Limb (tissue), 2 donors: ENCODE measurements around the gene MRPL45.

Experiments
- DNase-seq, 2 donors: peaks; one replicate each; pipeline ENCODE4 v3.0.0-alpha.2; 2016; ENCODE audit errors: extremely low spot score in 2 of 2

The MRPL45 gene

DNA sequence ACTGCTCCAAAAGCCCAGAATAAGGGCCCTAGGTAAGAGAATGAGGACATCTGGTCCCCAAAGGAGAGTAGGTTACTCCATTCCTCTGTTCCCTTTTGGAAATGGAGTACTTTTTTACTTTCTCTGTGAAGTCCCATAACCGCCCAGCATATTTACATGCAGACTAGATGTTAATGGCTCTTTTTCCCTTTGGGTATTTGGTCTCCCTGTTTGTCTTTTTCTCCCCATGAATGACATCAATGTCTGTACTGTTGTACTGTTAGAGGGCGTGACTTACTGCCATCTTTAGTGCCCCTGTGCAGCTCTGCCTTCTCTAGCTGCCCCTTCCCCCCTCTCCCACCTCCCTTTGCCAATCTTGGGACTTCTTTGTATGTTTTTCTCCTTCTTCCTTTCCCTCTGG is 27.8 kb downstream of the MRPL45 start:
- DNase-seq = no peak

DNA sequence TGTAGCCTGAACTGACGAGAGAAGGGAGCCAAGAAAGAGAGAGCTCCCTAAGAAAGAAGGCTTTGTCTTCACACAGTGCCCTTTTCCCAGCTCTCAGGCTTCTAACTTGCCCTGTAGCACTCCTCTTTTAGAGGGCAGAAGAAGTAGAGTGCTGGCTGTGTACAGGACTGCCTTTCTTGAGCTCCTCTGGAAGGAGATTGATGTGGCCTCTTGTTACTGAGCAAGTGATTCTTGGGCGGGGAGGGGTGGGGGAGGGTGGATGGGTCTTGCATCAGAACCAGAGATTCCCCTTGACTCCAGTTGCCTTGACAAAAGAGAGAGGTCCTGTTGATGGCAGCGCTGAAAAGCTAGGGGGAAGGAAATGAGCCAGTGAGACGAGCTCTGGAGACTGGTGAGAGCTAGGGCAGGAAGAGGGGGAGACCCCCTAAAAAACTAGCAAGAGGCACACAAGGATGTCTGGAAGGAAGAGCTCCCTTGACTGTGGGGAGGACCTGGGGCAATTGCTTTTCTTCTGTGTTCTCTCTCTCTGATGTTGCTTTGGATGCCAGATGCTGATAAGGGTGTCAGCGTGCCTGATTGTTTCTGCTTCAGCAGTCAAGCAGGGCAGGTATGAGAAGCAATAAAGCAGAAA is 28.4 kb downstream of the MRPL45 start:
- DNase-seq = no peak

DNA sequence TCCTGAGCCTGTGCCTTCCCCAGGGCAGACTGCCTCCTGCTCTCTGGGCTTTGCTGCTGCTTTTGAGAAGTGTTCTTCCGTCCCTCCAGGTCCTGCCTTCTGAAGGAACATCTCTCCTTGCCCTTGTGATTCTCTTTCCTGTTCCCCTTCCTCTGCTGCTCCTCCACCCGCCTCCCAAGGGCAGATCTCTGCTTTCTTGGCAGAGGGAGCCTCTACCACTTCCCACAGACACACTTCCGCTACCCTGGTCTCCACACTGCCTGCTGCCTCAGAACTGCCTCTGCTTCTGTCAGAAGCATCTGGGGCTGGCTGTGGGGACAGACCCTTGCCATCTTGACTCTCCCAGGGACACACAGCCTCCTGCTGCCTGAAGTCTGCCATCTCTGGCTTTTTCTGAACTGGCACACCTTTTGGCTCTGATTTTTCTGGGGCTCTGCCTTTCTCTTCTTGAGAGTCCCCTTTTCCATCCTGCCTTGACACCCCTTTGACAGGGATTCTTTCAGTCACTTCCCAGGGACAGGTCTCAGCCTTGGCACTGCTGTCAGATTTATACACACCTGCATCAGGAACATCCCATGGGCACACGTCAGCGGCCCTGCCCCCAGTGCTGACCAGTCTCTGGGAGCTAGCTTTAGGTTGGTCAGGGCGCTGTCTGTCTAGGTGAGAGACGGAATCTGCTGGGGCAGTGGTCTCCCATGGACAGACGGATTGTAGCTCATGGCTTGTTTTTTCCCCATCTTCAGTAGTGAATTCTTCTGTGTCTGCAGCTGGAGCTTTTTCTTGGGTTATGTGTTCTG is 30.2 kb downstream of the MRPL45 start:
- no peak for DNase-seq

DNA sequence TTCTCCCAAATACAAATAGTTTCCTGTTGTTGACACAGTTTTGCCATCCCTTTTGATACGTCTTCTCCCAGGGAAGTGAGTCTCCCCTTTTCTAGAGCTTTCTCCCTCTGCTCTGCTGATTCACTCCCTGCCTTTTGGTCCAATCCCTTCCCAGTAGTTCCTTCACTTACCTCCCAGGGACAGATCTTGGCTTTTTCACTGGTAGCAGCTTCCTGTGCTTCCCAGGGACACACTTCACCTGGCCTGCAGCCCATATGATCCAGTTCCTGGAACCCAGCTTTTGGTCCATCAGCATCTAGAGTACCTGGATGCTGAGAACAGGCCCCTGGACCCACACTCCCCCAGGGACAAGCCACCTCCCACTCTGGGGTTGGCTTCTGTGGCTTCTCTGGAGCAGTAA is 31.0 kb downstream of the MRPL45 start:
- DNase-seq = no peak

DNA sequence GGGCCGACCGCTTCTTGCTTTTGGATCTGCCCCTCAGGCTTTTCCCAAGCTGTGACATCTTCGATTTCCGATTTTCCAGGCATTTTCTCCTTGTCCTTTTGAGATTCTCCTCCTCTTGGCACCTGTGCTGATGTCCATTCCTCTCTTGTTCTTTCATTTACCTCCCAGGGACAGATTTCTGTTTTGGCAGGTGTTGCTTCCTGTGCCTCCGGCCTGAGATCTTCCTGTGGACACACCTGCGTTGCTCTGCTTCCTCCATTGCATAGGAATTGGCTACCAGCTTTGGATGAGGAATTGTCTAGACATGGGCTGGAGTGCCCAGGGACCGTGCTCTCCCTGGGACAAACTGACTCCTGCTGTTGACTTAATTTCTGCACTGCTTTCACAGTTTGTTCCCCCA is 31.7 kb downstream of the MRPL45 start:
- no peak for DNase-seq

DNA sequence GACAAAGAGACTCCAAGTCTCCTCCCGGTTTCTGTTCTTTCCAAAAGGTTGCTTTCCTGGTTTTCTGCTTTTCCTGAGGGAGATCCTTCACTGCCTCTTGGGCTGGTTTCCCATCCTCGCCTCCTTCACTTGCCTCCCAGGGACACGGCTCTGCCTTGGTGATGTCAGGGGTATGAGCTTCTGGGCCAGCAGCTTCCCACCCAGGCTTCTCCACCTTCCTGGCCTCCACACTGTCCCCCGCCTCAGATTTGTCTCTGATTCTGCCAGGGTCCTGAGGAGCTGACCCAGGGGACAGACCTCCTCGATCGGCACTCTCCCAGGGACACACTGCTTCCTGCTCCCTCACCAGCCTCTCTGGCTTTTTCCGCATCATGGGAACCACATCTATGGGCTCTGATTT is 32.3 kb downstream of the MRPL45 start:
- no peak for DNase-seq

DNA sequence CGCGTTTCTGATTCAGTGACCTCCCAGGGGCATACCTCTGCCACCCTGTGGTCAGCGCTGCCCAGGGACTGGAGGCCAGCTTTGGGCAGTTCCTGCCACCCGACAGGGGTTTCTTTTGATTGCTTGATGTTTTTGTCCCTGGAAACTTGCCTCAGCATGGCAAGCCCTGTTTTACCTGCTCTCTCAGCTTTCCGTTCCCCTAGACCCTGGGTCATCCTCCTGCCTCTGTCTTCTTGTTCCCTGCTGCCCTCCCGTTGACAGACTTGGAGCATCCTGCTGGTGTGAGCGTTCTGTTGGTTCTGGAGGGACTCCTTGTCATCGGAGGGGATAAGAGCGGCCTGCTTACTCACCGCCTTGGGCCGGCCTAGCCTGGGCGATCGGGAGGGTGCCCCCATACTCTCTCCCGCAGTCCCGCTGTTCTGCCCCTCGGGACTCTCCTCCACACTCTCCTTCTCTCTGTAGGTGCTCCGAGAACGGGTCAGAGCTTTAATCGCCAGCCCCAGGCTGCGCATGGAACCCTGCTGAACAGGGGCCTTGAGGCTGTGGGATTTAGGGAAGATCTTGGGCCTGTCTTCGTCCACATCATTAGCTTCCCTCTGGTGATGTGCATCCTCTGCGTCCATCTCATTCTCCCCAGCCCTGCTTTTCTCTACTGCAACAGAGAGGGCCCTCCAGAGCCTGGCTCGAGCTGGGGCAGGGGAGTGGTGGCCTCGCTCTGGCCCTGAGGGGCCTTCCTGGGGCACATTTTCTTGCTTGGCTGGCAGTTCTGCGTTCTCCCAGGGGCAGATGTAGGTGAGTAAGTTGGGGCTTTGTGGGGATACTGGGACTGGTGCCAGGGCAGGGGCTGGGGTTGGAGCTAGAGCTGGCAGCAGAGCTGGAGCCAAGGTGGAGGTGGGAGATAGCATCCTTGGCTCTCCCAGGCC is 33.1 kb downstream of the MRPL45 start:
- no peak for DNase-seq

DNA sequence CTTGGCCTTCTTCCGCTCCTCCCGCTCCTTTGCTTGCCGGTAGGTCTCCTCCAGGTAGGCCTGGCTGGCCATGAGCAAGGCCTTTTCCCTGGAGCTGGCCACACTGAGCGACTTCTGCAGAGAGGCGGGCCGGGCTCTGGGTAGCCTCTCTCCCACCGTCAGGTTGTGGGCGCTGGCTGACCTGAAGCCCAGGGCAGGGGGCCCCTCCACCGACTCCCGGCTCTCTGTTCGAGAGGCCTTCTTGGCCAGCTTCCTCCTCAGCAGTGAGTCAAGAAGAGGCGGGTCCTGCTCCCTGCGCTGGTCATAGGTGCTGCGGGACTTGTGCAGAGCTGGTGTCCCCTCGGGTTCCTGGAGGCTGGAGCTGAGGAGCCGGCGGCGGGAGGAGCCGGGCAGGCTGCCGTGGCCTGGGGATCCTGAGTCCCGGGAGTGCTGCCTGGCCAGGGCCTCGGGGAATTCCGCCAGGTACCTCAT is 34.0 kb downstream of the MRPL45 start:
- DNase-seq = no peak

DNA sequence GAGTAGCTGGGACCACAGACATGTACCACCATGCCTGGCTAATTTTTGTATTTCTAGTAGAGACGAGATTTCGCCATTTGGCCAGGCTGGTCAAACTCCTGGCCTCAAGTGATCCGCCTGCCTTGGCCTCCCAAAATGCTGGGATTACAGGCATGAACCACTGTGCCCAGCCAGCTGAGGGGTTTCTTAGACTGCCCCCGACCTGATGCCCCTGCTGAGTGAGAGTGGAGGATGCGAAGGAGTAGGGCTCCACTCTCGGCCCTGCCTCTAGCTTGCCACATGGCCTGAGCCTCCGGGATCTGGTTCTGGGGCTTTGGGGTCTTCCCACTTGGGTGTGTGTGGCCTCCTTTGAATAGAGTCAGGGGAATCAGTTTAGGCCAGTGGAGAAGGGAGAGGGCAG is 35.8 kb downstream of the MRPL45 start:
- no peak for DNase-seq

DNA sequence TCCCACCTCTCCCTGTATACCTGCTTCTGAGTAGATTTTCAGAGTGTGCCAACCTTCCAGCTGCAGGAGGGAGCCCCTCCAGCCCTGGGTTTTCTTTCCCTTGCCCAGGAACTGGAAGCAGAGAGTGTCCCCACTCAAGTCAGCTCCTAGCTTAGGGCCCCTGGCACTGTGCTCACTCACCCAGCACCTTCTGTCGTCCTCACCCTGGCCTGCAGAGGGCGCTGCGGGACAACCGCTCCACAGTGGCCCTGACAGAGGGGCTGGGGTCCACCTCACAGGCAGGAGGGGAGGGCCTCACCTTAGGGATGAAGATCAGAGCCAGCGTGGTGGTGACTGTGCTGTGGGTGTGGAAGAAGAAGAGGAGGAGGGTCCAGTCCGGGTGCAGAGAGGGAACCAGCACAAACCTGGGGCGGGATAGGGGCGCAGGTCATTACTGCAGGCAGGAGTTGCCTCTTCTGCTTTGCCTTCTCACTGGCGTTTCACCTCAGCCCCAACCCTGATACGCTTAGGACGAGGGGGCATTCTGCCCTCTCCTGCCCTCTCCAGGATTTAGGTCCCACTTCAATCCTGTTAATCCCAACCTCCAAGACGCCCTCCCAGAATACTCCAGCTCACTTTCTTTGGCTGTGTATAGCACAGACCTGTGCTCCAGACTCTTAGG is 36.8 kb downstream of the MRPL45 start:
- DNase-seq = no peak

DNA sequence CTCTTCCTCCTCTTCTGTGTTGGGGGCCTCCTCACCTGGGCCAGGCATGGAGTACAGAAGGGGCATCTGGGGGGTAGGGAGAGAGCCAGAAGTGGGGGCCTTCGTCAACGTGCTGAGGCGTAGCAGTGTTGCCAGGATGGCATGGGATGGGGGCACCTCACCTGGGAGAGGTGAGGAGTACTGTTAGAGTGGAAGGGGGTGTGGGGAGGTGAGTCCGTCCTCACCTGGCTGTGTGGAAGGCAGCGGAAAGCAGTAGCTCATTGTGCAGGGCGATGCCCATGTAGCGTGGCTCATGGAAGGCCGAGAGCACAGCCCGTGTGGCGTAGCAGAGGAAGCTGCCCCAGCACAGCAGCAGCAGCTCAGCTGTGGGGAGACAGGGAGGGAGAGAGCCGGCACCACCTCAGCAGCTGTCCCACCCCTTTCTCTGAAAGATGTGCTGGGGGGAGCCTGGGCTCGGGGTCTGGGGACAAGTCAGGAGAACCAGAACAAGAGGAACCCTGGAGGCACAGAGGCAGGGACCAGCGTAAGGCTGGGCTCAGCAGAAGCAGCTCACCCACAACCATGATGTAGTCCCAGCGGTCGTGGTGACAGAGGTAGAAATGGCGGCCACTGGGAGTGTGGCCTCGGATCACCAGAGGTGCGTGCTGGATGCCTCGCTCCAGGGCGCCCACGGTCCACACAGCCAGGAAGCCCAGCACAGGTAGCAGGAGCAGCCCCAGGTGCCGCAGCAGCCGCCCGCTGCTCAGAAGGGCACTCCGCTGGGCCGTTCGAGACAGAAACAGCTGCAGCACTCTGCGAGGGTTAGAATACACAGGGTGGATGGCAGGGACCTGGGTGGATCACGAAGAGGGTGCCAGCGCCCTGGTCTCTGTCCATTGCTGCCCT is 37.8 kb downstream of the MRPL45 start:
- DNase-seq = no peak

DNA sequence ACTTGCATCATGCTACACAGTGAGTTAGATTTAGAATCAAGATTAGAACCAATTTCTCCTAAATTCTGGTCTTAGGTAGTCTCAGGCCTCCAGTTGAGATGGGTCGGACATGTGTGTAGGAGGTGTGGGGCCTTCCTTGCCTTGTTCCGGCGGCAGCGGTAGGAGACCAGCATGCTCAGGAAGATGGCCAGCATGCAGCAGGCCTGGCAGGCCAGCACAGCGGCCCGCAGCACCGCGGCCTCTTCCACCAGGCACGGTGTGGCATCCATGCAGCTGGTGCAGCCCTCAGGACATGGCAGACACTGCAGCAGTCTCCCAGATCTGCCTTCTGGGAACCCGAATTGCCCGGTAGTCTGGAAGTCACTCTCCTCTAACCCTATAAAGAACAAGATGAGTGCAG is 39.9 kb downstream of the MRPL45 start:
- no peak for DNase-seq

DNA sequence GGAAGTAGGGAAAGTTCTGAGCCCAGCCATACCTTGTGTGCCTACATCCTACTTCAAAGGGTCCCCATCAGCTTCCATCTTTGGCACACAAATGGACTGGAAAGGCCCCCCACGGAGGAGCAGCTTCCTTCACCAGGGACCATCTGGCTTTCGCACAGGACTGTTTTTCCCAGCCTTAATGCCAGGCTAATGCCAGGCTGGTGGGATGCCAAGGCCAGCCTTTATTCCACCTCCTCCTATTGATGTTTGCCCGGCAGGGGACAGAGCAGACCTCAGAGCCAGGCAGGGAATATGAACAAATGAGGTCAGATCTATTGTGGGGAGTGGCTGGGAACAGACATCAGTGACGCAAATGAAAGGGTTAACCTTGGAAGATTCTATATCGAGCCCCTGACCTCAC is 41.1 kb downstream of the MRPL45 start:
- no peak for DNase-seq

DNA sequence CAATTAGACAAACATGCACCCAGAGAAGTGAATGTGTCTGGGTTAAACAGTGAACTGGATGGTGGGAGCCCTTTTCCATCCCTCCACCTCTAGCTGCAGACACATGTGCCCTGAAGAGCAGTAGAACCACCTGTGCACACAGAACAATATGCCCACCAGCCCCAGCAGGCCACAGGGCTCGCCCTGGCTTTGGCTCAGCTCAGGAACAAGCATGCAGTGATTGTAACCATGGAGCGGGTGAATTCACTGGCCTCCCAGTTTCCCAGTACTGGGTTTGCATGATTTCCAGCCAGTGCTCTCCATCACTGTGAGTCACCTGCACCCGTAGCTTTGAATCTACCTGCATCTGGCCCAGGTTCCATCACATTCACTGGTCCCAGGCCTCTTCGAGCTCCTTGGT is 41.6 kb downstream of the MRPL45 start:
- DNase-seq = no peak

DNA sequence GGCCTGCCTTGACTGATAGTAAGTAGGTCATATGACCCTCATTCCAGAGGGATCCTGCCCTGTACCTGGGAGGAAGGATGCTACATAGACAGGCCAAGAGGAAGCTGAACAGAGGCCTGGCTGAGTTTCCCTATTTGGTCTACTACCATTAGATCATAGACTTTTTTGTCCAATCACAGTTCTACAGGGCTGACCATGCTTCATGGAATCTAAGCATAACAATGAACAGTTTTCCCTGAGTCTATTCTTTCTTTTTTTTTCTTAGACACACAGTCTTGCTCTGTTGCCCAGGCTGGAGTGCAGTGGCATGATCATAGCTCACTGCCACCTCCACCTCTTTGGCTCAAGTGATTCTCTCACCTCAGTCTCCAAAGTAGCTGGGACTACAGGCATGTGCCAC is 42.9 kb downstream of the MRPL45 start:
- no peak for DNase-seq

DNA sequence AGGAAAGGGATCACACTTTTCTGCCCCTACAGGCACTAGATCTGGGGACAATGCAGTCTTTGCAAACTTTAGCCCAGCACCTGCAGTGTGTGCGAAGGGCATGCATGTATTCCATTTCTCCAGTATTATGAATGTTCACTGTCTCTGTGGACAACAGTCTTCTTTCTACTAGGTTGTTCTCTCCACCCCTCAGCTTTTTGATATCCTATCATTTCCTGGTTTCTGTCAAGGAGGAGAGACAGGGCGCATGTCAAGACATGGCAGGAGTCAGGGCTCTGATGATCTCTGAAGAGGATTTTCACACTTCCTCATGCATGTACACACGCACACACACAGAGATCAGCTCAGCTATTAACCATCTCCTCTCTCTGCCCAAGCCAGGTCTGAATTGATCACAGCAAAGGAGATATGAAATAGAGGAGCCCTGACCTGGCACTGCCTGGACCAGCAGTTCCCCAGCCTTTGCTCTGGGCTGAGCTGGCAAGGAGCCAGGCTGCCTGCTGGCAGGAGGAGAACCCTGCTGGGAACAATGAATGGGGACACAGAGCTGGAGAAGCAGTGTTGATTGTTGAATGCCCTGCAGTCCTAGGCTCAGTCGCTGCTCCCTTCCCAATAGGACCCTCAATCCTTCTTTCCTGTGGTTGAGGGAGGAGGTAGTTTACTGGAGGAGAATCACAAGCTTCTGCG is 44.2 kb downstream of the MRPL45 start:
- DNase-seq = peak in 1 of 2 donors; percentile 62

DNA sequence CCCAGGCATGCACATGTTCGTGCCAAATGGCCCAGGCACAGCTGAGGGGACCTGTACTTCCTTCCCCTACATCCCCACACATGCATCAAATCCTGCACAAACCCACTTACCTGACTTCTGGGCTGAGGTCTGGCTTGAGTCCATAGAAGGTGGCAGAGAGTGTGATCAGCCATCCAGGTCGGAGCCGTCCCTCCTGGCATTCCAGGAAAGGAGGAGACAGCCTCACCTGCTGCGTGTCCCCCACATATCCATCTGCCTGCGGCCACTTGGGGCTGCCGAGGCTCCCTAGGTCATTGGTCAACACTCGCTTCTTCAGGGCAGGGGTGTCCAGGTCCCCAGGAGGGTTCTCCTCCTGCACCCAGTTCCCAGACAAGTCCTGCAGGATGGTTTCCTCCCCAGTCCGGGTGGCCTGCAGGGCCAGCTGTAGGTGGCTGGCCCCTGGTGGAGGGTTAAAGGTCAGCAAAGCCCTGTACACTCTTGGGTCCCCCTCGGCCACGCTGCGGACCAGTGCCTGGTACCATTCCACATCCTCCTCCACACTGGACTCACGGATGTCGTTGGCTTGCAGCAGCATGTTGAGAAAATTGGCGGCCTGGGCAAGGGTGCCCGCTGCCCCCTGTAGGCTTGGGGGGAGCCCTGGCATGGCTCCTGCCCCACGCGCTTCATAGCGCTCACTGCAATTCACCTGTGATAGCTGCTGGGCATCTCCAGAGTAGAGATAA is 46.1 kb downstream of the MRPL45 start:
- no peak for DNase-seq

DNA sequence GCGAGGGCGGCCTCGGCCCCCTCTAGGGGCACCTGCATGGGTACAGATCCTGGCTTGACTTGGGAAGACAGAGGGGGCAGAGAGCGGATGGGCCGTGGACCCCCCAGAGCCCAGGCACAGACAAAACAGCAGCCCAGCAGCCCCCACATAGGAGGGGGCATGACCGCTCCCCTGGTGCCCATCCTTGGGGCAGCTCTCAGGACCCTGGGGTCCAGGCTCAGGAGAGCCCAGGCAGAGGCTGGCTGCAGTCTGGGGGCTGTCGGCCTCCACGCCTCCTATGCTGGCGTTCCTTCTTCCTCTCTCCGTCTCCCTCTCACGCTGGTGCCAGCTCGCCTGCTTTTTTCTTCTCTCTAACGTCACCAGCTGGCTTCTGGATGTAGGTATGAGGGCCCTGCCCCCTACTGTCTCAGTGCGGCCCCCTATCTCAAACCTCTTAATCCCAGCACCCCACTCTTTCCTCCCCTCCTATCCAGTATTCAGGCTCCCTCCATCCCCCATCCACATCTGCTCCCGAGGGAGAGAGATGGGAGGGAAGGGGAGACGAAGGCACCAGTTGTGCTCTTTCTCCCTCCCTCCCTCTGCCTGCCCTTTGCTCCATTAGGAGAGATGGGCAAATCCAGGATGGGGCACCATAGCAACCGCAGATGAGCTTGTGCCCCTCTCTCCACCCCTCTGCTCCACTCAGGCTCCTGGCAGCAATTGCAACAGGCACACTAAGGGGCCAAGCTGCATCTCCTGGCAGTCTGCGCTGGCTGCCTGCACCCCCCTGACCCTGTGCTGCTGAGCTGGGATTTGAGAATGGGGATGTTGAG is 46.8 kb downstream of the MRPL45 start, which contains the start of gene GPR179:
Gene GPR179 (minus strand): TSS at position 349 of the 812 bp plus-strand sequence. CDS start 167 bp downstream, at position 182.
- no peak for DNase-seq
